GM23338 (cell line): ENCODE results near the gene C1orf52. TPM values are rescaled to one million over a fixed set of nuclear protein-coding genes. Genes with fewer than 3 reads are reported as not detected.

Experiments used
- ATAC-seq: fragments of 200-7000 bp; cut with Tn5 transposase; 3 replicates; pipeline ENCODE4 v1.9.1; 2020
- DNase-seq: peaks from one replicate; pipeline ENCODE4 v3.0.0-alpha.2; 2015; ENCODE audit warnings: low spot score
- H2AFZ ChIP-seq: fragments of 200-600 bp; sonication (generic); 2 replicates; pipeline ENCODE4 v1.8.0; 2016; ENCODE audit warnings: antibody characterized with exemption, mild to moderate bottlenecking, moderate library complexity
- H3F3A ChIP-seq: fragments of 200-600 bp; sonication (generic); replicated peaks from 2 replicates; pipeline ENCODE4 v1.8.0; 2017; ENCODE audit warnings: antibody characterized with exemption, mixed run types, low read depth
- H3K27ac ChIP-seq: fragments of 200-600 bp; sonication (generic); 2 replicates; pipeline ENCODE4 v1.6.1; 2016; ENCODE audit warnings: low read depth
- H3K27me3 ChIP-seq: fragments of 200-600 bp; sonication (generic); 2 replicates; pipeline ENCODE4 v1.8.0; 2016; ENCODE audit warnings: mild to moderate bottlenecking, mixed run types, moderate library complexity; ENCODE audit not compliant: insufficient read depth
- H3K36me3 ChIP-seq: fragments of 200-600 bp; sonication (generic); 2 replicates; pipeline ENCODE4 v1.8.0; 2016; ENCODE audit warnings: mild to moderate bottlenecking; ENCODE audit not compliant: insufficient read depth
- H3K4me1 ChIP-seq: fragments of 200-600 bp; sonication (generic); 2 replicates; pipeline ENCODE4 v1.8.0; 2016; ENCODE audit warnings: mild to moderate bottlenecking, moderate library complexity; ENCODE audit not compliant: insufficient read depth
- H3K4me2 ChIP-seq: fragments of 200-600 bp; sonication (generic); 2 replicates; pipeline ENCODE4 v1.7.1; 2017; ENCODE audit warnings: mixed run types
- H3K4me3 ChIP-seq: fragments of 200-600 bp; sonication (generic); 2 replicates; pipeline ENCODE4 v1.6.1; 2016; ENCODE audit warnings: mixed run types
- H3K79me2 ChIP-seq: fragments of 200-600 bp; sonication (generic); replicated peaks from 2 replicates; pipeline ENCODE4 v1.8.0; 2017; ENCODE audit warnings: mild to moderate bottlenecking; ENCODE audit not compliant: insufficient read depth
- H3K9me2 ChIP-seq: fragments of 200-600 bp; sonication (generic); 2 replicates; pipeline ENCODE4 v1.8.0; 2017; ENCODE audit not compliant: insufficient read depth
- H4K20me1 ChIP-seq: fragments of 200-600 bp; sonication (generic); replicated peaks from 2 replicates; pipeline ENCODE4 v1.8.0; 2017; ENCODE audit warnings: mild to moderate bottlenecking; ENCODE audit not compliant: insufficient read depth
- H3K27ac Mint-ChIP-seq: 2 replicates; pipeline ENCODE4 v1.8.0; 2020; ENCODE audit warnings: inconsistent platforms, mild to moderate bottlenecking, moderate library complexity, mixed read lengths
- H3K27me3 Mint-ChIP-seq: 3 replicates; pipeline ENCODE4 v1.8.0; 2022; ENCODE audit warnings: low read depth, mild to moderate bottlenecking, moderate library complexity, mixed read lengths, inconsistent platforms; ENCODE audit not compliant: insufficient read depth, poor library complexity
- H3K36me3 Mint-ChIP-seq: 3 replicates; pipeline ENCODE4 v1.8.0; 2021; ENCODE audit warnings: low read depth, mild to moderate bottlenecking, inconsistent platforms, moderate library complexity, mixed read lengths
- H3K4me1 Mint-ChIP-seq: 3 replicates; pipeline ENCODE4 v1.8.0; 2020; ENCODE audit warnings: mild to moderate bottlenecking, inconsistent platforms, mixed read lengths
- H3K4me3 Mint-ChIP-seq: 3 replicates; pipeline ENCODE4 v1.8.0; 2021; ENCODE audit warnings: moderate library complexity, mild to moderate bottlenecking, inconsistent platforms, mixed read lengths
- H3K9me3 Mint-ChIP-seq: 3 replicates; pipeline ENCODE4 v1.8.0; 2020; ENCODE audit warnings: moderate library complexity, mild to moderate bottlenecking, inconsistent platforms, mixed read lengths
- ETS1 ChIP-seq: IDR thresholded peaks from 2 replicates; pipeline ENCODE4 v1.6.1; 2016; ENCODE audit warnings: antibody characterized with exemption
- EZH2phosphoT487 ChIP-seq: fragments of 200-600 bp; sonication (generic); IDR thresholded peaks from one replicate; pipeline ENCODE4 v1.8.1; 2018; ENCODE audit warnings: antibody characterized with exemption; ENCODE audit not compliant: unreplicated experiment
- JUNB ChIP-seq: IDR thresholded peaks from one replicate; pipeline ENCODE4 v1.6.1; 2016; ENCODE audit warnings: antibody characterized with exemption; ENCODE audit not compliant: unreplicated experiment
- POLR2AphosphoS5 ChIP-seq: IDR thresholded peaks from 2 replicates; pipeline ENCODE4 v1.6.1; 2016; ENCODE audit warnings: antibody characterized with exemption, low read depth
- STAT1 ChIP-seq: IDR thresholded peaks from one replicate; pipeline ENCODE4 v1.6.1; 2016; ENCODE audit warnings: antibody characterized with exemption; ENCODE audit not compliant: unreplicated experiment
- ZNF114 ChIP-seq: fragments of 250-450 bp; sonication (Bioruptor Pico); IDR thresholded peaks from 2 replicates; pipeline ENCODE4 v1.5.0; 2020; ENCODE audit warnings: mild to moderate bottlenecking, moderate library complexity
- ZNF331 ChIP-seq: fragments of 250-450 bp; sonication (Bioruptor Pico); IDR thresholded peaks from 2 replicates; pipeline ENCODE4 v1.5.0; 2020; ENCODE audit warnings: low read depth, mild to moderate bottlenecking, moderate library complexity
- polyA plus RNA-seq: library from polyadenylated mRNA; unstranded; fragments of >200 nt; fragmentation: Nextera tagmentation; extraction: Ambion mirVana; gene quantifications from 2 replicates; pipeline ENCODE4 v1.2.1, GENCODE V29; 2016
- total RNA-seq: library from RNA; depleted of rRNA; stranded (reverse); fragments of >200 nt; shearing (Covaris generic); gene quantifications from 2 replicates; pipeline ENCODE4 v1.2.3, GENCODE V29; 2014
- TF ChIP-seq, protein P1 (sequence below): fragments of 250-450 bp; sonication (Bioruptor Pico); IDR thresholded peaks from 2 replicates; pipeline ENCODE4 v1.5.0; 2020; ENCODE audit warnings: mild to moderate bottlenecking, moderate library complexity

C1orf52 gene
- total and polyA plus RNA-seq, 2 experiments from 2014 or later = 35.6 to 102 TPM

GRCh38 chr1:85290826-85291225, 31.4 kb upstream of the C1orf52 start:
- no peak overlapping the region for H3K4me3 Mint-ChIP-seq
- H3K36me3 Mint-ChIP-seq = no peaks in the 10 kb centered on the region
- H3K36me3 ChIP-seq = no peaks in the 10 kb centered on the region
- H3K9me3 Mint-ChIP-seq = no peaks in the 10 kb centered on the region
- no peak overlapping the region for H2AFZ ChIP-seq
- H3K27ac ChIP-seq = no peak overlapping the region
- H3K27ac Mint-ChIP-seq = no peak overlapping the region
- no peaks in the 10 kb centered on the region for H4K20me1 ChIP-seq
- no peaks in the 10 kb centered on the region for H3K4me1 Mint-ChIP-seq
- H3K27me3 Mint-ChIP-seq = peaks cover 5% of the 10 kb centered on the region
- no peaks in the 10 kb centered on the region for H3K4me1 ChIP-seq
- TF ChIP-seq ETS1 = no peak
- no peak for TF ChIP-seq EZH2phosphoT487
- TF ChIP-seq POLR2AphosphoS5 = no peak
- no peaks in the 10 kb centered on the region for H3K27me3 ChIP-seq
- DNase-seq (no peak), ATAC-seq (no peak)
- no peaks in the 10 kb centered on the region for H3K9me2 ChIP-seq
- H3K4me2 ChIP-seq = no peak overlapping the region
- no peaks in the 10 kb centered on the region for H3K79me2 ChIP-seq
- H3F3A ChIP-seq = no peaks in the 10 kb centered on the region
- no peak overlapping the region for H3K4me3 ChIP-seq

DNA sequence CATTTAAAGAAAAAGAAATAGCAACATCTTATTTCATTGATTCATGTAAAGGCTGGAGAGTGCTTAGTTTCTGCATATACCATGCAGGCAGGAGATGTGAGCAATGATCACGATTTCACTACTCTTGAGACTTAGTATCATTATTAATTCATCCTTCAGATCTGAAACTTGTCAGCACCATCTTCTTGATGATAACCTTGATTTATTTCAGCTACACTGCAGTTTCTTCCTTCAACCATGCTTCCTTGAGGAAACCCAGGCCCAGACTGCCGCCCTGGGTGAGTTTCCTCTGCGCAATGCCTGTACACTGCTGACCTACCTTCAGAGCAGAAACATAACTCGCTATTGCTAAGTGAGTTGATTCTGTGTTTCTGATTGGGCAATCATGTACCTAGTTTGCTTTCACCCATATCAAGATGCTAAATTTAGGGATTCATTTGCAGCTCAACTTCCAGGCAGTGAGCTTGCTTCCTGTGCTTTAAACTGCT, 30.4 kb upstream of the C1orf52 start:
- no peaks in the 10 kb centered on the region for H3K27me3 ChIP-seq
- no peaks in the 10 kb centered on the region for H4K20me1 ChIP-seq
- no peak overlapping the region for H3K4me3 ChIP-seq
- no peaks in the 10 kb centered on the region for H3K4me1 ChIP-seq
- DNase-seq (no peak), ATAC-seq (no peak)
- peaks cover 5% of the 10 kb centered on the region for H3K27me3 Mint-ChIP-seq
- no peaks in the 10 kb centered on the region for H3F3A ChIP-seq
- H2AFZ ChIP-seq = 0 out of 2 replicates have a peak overlapping the region, but pooled peaks have one; percentile 10
- no peak overlapping the region for H3K27ac Mint-ChIP-seq
- no peaks in the 10 kb centered on the region for H3K9me3 Mint-ChIP-seq
- no peak overlapping the region for H3K4me2 ChIP-seq
- H3K36me3 ChIP-seq = no peaks in the 10 kb centered on the region
- H3K79me2 ChIP-seq = no peaks in the 10 kb centered on the region
- no peak overlapping the region for H3K4me3 Mint-ChIP-seq
- H3K27ac ChIP-seq = no peak overlapping the region
- H3K9me2 ChIP-seq = no peaks in the 10 kb centered on the region
- H3K36me3 Mint-ChIP-seq = no peaks in the 10 kb centered on the region
- no peak for TF ChIP-seq ZNF331
- TF ChIP-seq STAT1 = no peak
- TF ChIP-seq JUNB = no peak
- no peak for TF ChIP-seq EZH2phosphoT487
- TF ChIP-seq ZNF114 (CRISPR knock-in tag) = no peak
- H3K4me1 Mint-ChIP-seq = no peaks in the 10 kb centered on the region

GRCh38 chr1:85289207-85289847, 29.9 kb upstream of the C1orf52 start:
- Histone ChIP-seq H3K27ac (no peak overlapping the region), H3K79me2 (no peaks in the 10 kb centered on the region), H2AFZ (no peak overlapping the region), H3F3A (no peaks in the 10 kb centered on the region), H3K4me2 (no peak overlapping the region), H3K27me3 (no peaks in the 10 kb centered on the region), H3K4me1 (no peaks in the 10 kb centered on the region), H3K36me3 (no peaks in the 10 kb centered on the region), H3K9me2 (no peaks in the 10 kb centered on the region), H4K20me1 (no peaks in the 10 kb centered on the region), H3K4me3 (no peak overlapping the region)
- ATAC-seq (no peak), DNase-seq (no peak)
- Mint-ChIP-seq H3K4me1 (no peaks in the 10 kb centered on the region), H3K9me3 (peaks cover 4% of the 10 kb centered on the region; the same call in 2 of the 3 replicates), H3K36me3 (no peaks in the 10 kb centered on the region), H3K27me3 (peaks cover 5% of the 10 kb centered on the region), H3K27ac (no peak overlapping the region), H3K4me3 (no peak overlapping the region)
- TF ChIP-seq STAT1 (no peak), ETS1 (no peak), JUNB (no peak)
- TF ChIP-seq, protein P1, sequence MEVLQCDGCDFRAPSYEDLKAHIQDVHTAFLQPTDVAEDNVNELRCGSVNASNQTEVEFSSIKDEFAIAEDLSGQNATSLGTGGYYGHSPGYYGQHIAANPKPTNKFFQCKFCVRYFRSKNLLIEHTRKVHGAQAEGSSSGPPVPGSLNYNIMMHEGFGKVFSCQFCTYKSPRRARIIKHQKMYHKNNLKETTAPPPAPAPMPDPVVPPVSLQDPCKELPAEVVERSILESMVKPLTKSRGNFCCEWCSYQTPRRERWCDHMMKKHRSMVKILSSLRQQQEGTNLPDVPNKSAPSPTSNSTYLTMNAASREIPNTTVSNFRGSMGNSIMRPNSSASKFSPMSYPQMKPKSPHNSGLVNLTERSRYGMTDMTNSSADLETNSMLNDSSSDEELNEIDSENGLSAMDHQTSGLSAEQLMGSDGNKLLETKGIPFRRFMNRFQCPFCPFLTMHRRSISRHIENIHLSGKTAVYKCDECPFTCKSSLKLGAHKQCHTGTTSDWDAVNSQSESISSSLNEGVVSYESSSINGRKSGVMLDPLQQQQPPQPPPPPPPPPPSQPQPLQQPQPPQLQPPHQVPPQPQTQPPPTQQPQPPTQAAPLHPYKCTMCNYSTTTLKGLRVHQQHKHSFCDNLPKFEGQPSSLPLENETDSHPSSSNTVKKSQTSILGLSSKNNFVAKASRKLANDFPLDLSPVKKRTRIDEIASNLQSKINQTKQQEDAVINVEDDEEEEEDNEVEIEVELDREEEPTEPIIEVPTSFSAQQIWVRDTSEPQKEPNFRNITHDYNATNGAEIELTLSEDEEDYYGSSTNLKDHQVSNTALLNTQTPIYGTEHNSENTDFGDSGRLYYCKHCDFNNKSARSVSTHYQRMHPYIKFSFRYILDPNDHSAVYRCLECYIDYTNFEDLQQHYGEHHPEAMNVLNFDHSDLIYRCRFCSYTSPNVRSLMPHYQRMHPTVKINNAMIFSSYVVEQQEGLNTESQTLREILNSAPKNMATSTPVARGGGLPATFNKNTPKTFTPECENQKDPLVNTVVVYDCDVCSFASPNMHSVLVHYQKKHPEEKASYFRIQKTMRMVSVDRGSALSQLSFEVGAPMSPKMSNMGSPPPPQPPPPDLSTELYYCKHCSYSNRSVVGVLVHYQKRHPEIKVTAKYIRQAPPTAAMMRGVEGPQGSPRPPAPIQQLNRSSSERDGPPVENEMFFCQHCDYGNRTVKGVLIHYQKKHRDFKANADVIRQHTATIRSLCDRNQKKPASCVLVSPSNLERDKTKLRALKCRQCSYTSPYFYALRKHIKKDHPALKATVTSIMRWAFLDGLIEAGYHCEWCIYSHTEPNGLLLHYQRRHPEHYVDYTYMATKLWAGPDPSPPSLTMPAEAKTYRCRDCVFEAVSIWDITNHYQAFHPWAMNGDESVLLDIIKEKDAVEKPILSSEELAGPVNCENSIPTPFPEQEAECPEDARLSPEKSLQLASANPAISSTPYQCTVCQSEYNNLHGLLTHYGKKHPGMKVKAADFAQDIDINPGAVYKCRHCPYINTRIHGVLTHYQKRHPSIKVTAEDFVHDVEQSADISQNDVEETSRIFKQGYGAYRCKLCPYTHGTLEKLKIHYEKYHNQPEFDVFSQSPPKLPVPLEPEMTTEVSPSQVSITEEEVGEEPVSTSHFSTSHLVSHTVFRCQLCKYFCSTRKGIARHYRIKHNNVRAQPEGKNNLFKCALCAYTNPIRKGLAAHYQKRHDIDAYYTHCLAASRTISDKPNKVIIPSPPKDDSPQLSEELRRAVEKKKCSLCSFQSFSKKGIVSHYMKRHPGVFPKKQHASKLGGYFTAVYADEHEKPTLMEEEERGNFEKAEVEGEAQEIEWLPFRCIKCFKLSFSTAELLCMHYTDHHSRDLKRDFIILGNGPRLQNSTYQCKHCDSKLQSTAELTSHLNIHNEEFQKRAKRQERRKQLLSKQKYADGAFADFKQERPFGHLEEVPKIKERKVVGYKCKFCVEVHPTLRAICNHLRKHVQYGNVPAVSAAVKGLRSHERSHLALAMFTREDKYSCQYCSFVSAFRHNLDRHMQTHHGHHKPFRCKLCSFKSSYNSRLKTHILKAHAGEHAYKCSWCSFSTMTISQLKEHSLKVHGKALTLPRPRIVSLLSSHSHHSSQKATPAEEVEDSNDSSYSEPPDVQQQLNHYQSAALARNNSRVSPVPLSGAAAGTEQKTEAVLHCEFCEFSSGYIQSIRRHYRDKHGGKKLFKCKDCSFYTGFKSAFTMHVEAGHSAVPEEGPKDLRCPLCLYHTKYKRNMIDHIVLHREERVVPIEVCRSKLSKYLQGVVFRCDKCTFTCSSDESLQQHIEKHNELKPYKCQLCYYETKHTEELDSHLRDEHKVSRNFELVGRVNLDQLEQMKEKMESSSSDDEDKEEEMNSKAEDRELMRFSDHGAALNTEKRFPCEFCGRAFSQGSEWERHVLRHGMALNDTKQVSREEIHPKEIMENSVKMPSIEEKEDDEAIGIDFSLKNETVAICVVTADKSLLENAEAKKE = no peak
